Activated naive CD4-positive, alpha-beta T cell treated with anti-CD3 and anti-CD28 coated beads, Interleukin-2, amount 10 ng/mL, durations not matched to agents 7 days and 5 days (primary cell): ENCODE measurements around the gene TGFA.

ENCODE experiments used
- CTCF ChIA-PET: fragments of 350-600 bp; sonication (Branson Sonifier 250); formaldehyde crosslinking; loops from one replicate; lab custom pipeline; 2021; ENCODE audit warnings: antibody characterized with exemption; lab: Charles Lee
- DNase-seq: peaks from one replicate; pipeline ENCODE4 v3.0.0-alpha.2; 2020
- H3K27ac Mint-ChIP-seq: one replicate; pipeline ENCODE4 v1.8.0; 2021; ENCODE audit warnings: mild to moderate bottlenecking, moderate library complexity, mixed read lengths
- H3K27me3 Mint-ChIP-seq: one replicate; pipeline ENCODE4 v1.8.0; 2021; ENCODE audit warnings: mild to moderate bottlenecking, mixed read lengths
- H3K36me3 Mint-ChIP-seq: one replicate; pipeline ENCODE4 v1.8.0; 2021; ENCODE audit warnings: mixed read lengths
- H3K4me1 Mint-ChIP-seq: one replicate; pipeline ENCODE4 v1.8.0; 2021; ENCODE audit warnings: mixed read lengths
- H3K4me3 Mint-ChIP-seq: one replicate; pipeline ENCODE4 v1.8.0; 2021; ENCODE audit warnings: mild to moderate bottlenecking, moderate library complexity, mixed read lengths
- H3K9me3 Mint-ChIP-seq: one replicate; pipeline ENCODE4 v1.8.0; 2021; ENCODE audit warnings: mixed read lengths

TGFA gene

GRCh38 chr2:70403267-70404053 is 150.2 kb downstream of the TGFA start:
- Mint-ChIP-seq H3K27ac (no peak overlapping the region), H3K4me3 (no peak overlapping the region), H3K27me3 (peaks cover 45% of the 10 kb centered on the region), H3K36me3 (no peaks in the 10 kb centered on the region), H3K4me1 (no peaks in the 10 kb centered on the region), H3K9me3 (no peaks in the 10 kb centered on the region)
- DNase-seq: no peak
- CTCF ChIA-PET: no interaction called here

GRCh38 chr2:70400539-70400938 is 153.1 kb downstream of the TGFA start:
- peaks cover 58% of the 10 kb centered on the region for H3K27me3 Mint-ChIP-seq
- H3K27ac Mint-ChIP-seq: no peak overlapping the region
- CTCF ChIA-PET: no interaction called here
- H3K4me3 Mint-ChIP-seq: no peak overlapping the region
- no peaks in the 10 kb centered on the region for H3K9me3 Mint-ChIP-seq
- H3K36me3 Mint-ChIP-seq: no peaks in the 10 kb centered on the region
- no peaks in the 10 kb centered on the region for H3K4me1 Mint-ChIP-seq
- no peak for DNase-seq

- H3K27me3 Mint-ChIP-seq: peaks cover 43% of the 10 kb centered on the region
- no peaks in the 10 kb centered on the region for H3K9me3 Mint-ChIP-seq
- CTCF ChIA-PET: no interaction called here
- no peaks in the 10 kb centered on the region for H3K36me3 Mint-ChIP-seq
- H3K4me3 Mint-ChIP-seq: no peak overlapping the region
- DNase-seq: no peak
- H3K4me1 Mint-ChIP-seq: no peaks in the 10 kb centered on the region
- no peak overlapping the region for H3K27ac Mint-ChIP-seq
These were observed 154.6 kb downstream of the TGFA start for GRCh38 chr2:70399046-70399445.
